Lower leg skin (tissue), 3 donors: ENCODE results near the gene JAG2.

Experiments used
- CTCF ChIP-seq, 3 donors: fragments of 450-650 bp; IDR thresholded peaks; one replicate each; pipeline ENCODE4 v1.5.1; 2016; ENCODE audit warnings: antibody characterized with exemption in 3 of 3, mild to moderate bottlenecking in 3 of 3, moderate library complexity in 2 of 3
- POLR2A ChIP-seq, 2 donors: fragments of 450-650 bp; IDR thresholded peaks; one replicate each; pipeline ENCODE4 v1.6.1; 2016 to 2017; ENCODE audit warnings: antibody characterized with exemption in 2 of 2, mild to moderate bottlenecking in 1 of 2, moderate library complexity in 1 of 2

GRCh38 chr14:105124823-105125222 lies 43.8 kb downstream of the JAG2 start:
- no peak for TF ChIP-seq CTCF (IDR thresholded peaks at IDR 0.05)
- no peak for TF ChIP-seq POLR2A (IDR thresholded peaks at IDR 0.05)
